ENCODE results near the gene GNPTAB. TPM values are rescaled to one million over a fixed set of nuclear protein-coding genes. Genes with fewer than 3 reads are reported as not detected.
"Not testable (repeated sequence)": the region's sequence is repeated elsewhere in the genome, so short reads cannot be mapped to it uniquely, and the experiment has no call there.

GNPTAB gene
- total RNA-seq, 1 donor from 2014 or later, result 138 TPM

DNA sequence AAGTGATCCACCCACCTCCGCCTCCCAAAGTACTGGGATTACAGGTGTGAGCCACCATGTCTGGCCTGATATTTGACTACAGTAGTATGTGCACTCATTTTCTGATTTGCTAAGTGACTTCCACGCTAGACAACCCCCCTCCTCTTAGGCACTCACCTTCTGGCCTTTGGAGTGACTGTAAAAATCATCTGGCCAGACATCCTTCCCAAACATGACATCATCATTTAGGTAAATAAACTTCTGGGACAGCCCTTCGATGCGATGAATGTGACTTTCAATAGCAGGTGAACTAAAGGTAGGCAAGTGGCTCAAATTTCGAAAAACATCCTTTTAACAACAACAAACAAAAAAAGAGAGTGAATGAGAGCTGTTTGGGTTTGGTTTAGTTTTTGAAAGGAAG, 60.9 kb downstream of the GNPTAB start:
- no peak for DNase-seq

- no peak for DNase-seq
These were observed 62.0 kb downstream of the GNPTAB start for GRCh38 chr12:101768781-101769180.

- DNase-seq, result no peak
These were observed 63.2 kb downstream of the GNPTAB start for GRCh38 chr12:101767537-101767936.

GRCh38 chr12:101764051-101764792, 66.5 kb downstream of the GNPTAB start:
- no peak for DNase-seq

DNA sequence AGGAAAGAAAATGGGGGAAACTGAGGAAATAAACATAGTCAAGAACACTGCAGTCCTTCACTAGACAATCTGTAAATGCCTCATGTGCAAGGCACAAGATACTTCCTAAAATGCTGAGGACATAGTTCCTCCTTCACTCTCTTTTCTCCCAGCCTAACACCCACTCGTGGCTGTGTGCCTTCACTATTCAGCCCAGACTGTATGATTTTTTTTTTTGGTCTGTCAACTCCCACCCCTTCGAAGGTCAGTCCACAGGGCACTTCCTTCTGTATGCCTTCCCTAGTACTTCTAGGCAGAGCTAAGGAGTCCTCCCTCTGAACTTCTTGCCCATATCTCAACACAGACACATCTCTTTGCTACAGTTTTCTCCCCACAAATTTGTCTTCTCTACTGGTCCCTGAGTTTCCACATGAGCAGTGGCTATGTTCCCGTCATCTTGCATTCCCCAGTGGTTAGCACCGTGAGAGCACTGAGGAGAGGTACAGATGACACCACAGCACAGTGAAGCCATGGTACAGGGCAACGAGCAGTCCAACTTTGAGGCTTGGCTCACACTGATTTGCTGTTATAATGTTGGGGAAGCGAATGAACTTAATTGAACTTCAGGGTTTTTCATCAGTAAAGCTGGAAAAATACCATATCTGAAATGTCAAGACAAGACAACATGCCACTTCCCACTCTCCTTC, 67.4 kb downstream of the GNPTAB start:
- no peak for DNase-seq

DNA sequence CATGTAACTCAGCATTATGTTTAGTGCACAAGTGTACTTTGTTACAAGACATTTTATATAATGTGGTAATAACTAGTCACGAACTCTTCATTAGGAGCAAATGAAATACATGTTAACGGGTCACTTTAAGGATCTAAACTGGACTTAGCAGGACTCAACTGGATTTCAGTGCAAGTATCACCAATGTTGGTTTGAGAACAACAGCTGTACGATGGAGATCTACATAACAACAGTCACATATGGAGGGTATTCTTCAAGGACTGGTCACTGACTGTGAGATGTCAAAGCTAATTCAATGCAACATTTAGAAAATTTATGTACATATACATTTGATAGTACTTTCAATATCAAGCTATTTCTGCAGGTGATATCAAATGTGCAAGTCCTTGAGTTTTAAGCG, 69.0 kb downstream of the GNPTAB start:
- DNase-seq, result no peak

- no peak for DNase-seq
These were observed 69.4 kb downstream of the GNPTAB start for GRCh38 chr12:101761350-101761749.

- no peak for DNase-seq
These were observed 71.2 kb downstream of the GNPTAB start for GRCh38 chr12:101759396-101760047.

DNA sequence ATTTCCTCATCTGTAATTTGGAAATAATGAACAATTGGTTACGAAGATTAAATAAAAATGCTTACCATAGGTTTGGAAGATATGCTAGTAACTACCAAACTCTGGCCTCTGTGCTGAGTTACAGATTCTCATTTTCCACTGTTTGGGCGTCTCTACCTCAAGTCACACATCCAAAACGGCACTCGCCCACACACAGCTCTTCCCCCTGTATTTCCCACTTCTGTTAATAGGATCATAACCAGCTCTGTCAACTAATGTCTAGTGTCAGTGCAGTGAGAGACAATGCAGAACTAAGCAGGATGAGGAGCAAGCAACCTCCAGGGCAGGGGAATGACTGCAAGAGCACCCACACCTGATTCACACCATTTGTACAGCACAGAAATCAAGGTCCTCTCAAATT, 80.6 kb downstream of the GNPTAB start:
- DNase-seq, result no peak

GRCh38 chr12:101749657-101750056, 81.1 kb downstream of the GNPTAB start:
- DNase-seq, result no peak

DNA sequence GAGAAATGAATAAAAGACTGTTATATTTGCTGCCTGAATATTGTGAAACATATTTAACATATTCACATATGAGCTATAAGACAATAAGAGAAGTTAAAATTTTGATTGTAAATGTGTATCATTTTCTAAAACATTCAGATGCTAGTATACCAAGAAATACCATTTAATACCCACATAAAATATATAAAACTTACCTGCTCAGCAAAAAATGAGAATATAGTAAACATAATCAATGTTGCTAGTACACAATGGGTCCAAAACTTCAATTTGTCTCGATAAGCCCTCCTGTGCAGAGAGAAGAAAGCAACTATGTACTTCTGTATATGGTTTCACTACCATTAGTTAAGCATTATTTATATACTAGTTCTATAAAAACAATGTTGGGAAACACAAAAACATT, 81.9 kb downstream of the GNPTAB start:
- no peak for DNase-seq

GRCh38 chr12:101747697-101748096, 83.1 kb downstream of the GNPTAB start:
- DNase-seq, result no peak

DNA sequence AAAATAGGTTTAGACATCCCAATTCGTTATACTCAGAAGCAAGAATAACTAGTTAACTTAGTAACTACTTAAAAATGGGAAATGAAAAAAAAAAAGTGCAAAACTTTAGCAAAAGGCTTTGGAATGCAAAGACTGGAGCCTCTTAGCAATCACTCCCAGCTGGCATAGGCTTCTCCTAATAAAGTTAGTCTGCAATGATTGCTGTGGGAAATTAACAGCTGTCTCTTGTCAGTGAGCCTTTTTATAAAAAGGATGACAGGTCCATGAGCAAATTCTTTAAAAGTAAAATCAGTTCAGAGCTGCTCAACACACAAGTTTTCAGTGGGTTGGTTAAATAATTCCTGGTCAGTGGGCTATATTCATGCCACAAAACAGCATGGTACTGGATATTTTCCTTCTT, 84.1 kb downstream of the GNPTAB start:
- DNase-seq, result no peak

DNA sequence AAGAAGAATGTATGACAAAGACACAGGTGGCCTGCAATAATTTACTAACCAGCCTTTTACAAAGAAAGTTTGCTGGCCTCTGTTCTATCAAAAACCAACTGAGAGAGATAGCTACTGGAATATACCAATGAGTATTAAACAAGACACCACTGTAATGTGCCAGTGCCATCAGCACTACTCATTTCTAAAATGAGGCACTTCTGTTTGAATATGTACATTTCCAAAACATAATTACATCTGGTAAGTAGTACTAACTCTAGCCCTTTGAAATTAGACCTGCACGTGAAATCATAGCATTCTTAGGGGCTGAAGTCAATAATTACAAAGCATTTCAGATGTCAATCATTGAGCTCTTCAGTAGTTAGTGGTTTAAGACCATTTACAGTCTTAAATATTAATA, 84.6 kb downstream of the GNPTAB start:
- no peak for DNase-seq

- DNase-seq, result no peak
These were observed 85.3 kb downstream of the GNPTAB start for GRCh38 chr12:101745481-101745880.

- no peak for DNase-seq
These were observed 86.9 kb downstream of the GNPTAB start for GRCh38 chr12:101743724-101744472.

- DNase-seq, result no peak
These were observed 87.5 kb downstream of the GNPTAB start for GRCh38 chr12:101743242-101743641.

- DNase-seq, result no peak
These were observed 89.8 kb downstream of the GNPTAB start for GRCh38 chr12:101740980-101741379.

- DNase-seq, result no peak
These were observed 90.2 kb downstream of the GNPTAB start for GRCh38 chr12:101740566-101740965.

DNA sequence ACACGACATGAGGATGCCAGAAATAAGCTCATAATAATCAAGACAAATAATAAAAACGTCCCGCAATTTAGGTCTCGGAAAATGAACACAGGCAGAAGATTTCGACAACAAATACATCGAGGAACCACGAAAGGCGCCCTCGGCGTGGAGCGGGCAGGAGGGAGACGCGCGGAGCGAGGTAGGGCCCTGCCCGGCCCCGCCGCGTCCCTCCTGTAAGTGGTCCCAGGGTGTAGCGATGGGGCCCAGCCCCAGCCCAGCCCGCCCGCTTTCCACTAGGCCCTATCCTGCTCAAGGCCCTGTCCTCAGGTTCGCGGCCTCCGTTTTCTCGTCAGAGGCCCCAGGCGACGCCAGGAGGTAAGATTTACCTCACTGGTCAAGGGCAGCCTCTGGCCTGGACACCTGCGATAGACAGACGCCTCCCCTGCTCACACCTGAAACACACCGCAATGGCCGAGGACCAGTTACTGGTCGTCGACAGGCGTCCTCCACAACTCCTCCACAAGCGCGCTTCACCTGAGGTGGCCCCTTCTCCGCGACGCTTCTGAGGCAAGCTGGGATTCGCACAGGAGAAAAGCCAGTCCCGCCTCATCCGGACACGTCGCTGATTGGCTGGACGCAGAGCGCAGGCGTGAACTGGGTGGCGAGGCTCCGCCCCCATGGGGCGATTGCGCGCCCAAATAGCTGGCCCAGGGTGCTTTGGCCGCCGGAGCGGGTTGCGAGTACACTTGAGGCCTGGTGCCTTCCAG, 91.7 kb downstream of the GNPTAB start, which contains the start of gene SYCP3:
SYCP3 (minus strand) TSS at position 543 of the 746 bp plus-strand sequence. CDS start 1,527 bp downstream, outside the sequence.
- no peak for DNase-seq

DNA sequence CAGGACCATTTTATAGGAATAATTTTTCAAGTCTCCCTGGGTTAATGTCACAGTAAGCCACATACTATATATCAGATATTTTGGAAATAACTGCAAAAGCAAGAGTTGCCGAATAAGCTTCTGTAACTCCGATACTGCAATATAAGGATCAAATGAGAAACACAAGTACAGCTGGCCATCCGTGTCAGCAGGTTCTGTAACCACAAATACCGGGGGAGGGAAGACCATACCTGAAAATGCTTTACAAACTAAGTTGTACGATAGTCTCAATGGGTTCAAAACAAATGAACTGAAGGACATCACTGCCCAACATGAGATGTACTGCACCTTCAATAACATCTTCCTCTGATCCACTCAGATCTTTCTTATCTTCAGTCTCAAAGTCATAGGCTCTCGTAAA, 93.3 kb downstream of the GNPTAB start:
- no peak for DNase-seq

GRCh38 chr12:101734482-101734881, 96.3 kb downstream of the GNPTAB start:
- not testable (repeated sequence) for DNase-seq

Measured in occipital lobe (tissue), 2 donors.